GM12878 (cell line): Measurements from ENCODE around the gene SEMG1.

ENCODE experiments used
- BRCA1 ChIP-seq: IDR thresholded peaks from 2 replicates; pipeline ENCODE4 v1.6.1; 2011; ENCODE audit warnings: low read depth, low read length, improper control_type of control experiment
- CEBPZ ChIP-seq: fragments of 150-350 bp; IDR thresholded peaks from 2 replicates; pipeline ENCODE4 v1.6.1; 2016; ENCODE audit warnings: low read depth, low read length
- CHD1 ChIP-seq: IDR thresholded peaks from 2 replicates; pipeline ENCODE4 v1.6.1; 2012; ENCODE audit warnings: low read depth, low read length, improper control_type of control experiment
- CTCF ChIP-seq, 3 experiments: IDR thresholded peaks in 2 of 3; conservative IDR thresholded peaks in 1 of 3; 2 replicates each; pipeline ENCODE4 v1.5.1; 2011; ENCODE audit warnings: low read depth in 3 of 3, low read length in 3 of 3, mild to moderate bottlenecking in 3 of 3, control low read depth in 2 of 3, moderate library complexity in 2 of 3, inconsistent platforms in 1 of 3, mixed read lengths in 1 of 3; ENCODE audit not compliant: control insufficient read depth in 2 of 3, insufficient read depth in 1 of 3; ENCODE audit errors: extremely low read depth in 1 of 3
- ELK1 ChIP-seq: IDR thresholded peaks from 2 replicates; pipeline ENCODE4 v1.6.1; 2012; ENCODE audit warnings: low read depth, low read length, improper control_type of control experiment
- EP300 ChIP-seq, 2 experiments: fragments of 150-350 bp in 1 of 2; IDR thresholded peaks; 2 replicates each; pipeline ENCODE4 v1.6.1; 2011 to 2012; ENCODE audit warnings: low read depth in 2 of 2, low read length in 2 of 2, borderline replicate concordance in 1 of 2, improper control_type of control experiment in 1 of 2, inconsistent platforms in 1 of 2; ENCODE audit not compliant: control insufficient read depth in 1 of 2
- GABPA ChIP-seq: IDR thresholded peaks from 2 replicates; pipeline ENCODE4 v1.6.1; 2014; ENCODE audit warnings: antibody characterized with exemption, low read depth, mild to moderate bottlenecking, inconsistent platforms
- MTA2 ChIP-seq: fragments of 450-650 bp; IDR thresholded peaks from 2 replicates; pipeline ENCODE4 v1.6.1; 2016; ENCODE audit warnings: low read depth, mild to moderate bottlenecking, moderate library complexity
- MTA3 ChIP-seq: IDR thresholded peaks from 2 replicates; pipeline ENCODE4 v1.6.1; 2012; ENCODE audit warnings: low read length, inconsistent platforms, borderline replicate concordance
- NFIC ChIP-seq: IDR thresholded peaks from 2 replicates; pipeline ENCODE4 v1.6.1; 2012; ENCODE audit warnings: low read depth, mild to moderate bottlenecking, inconsistent platforms, low read length, moderate library complexity
- TAF1 ChIP-seq: IDR thresholded peaks from 2 replicates; pipeline ENCODE4 v1.6.1; 2011; ENCODE audit warnings: mild to moderate bottlenecking, low read depth, low read length, borderline replicate concordance
- USF2 ChIP-seq: IDR thresholded peaks from 2 replicates; pipeline ENCODE4 v1.6.1; 2011; ENCODE audit warnings: low read depth, low read length, improper control_type of control experiment, borderline replicate concordance

DNA sequence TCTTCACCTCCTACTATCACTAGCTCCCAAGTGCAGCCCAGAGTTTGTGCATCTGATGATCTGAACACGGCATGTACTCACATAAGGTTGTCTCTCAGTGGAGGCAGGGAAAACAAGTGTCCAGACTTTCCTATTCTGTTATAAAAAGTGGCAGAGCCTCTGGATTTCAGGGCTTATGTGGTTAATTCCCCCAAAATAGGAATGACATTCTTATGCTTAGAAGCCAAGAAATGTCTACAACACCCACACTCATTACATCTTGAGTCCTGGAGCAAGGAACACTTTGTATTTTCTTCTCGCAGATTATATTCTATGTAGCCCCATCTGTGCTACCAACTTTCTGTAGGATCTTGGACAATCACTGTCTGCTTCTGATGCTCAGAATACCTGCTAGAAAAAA lies 13.5 kb upstream of the SEMG1 start:
- TF ChIP-seq EP300 (IDR thresholded peaks at IDR 0.05; ENCODE audit: borderline replicate concordance in 1 of 2, control insufficient read depth in 1 of 2, low read depth in 2 of 2, low read length in 2 of 2) = no peak
- no peak for TF ChIP-seq USF2
- no peak for TF ChIP-seq CTCF (IDR thresholded peaks at IDR 0.05 in 2 of 3, conservative IDR thresholded peaks at IDR 0.05 in 1 of 3; ENCODE audit: control insufficient read depth in 2 of 3, extremely low read depth in 1 of 3, insufficient read depth in 1 of 3, low read depth in 3 of 3, low read length in 3 of 3)
- no peak for TF ChIP-seq CEBPZ
- no peak for TF ChIP-seq BRCA1
- TF ChIP-seq TAF1 = no peak
- no peak for TF ChIP-seq CHD1
- TF ChIP-seq ELK1 = no peak
- no peak for TF ChIP-seq NFIC
- TF ChIP-seq MTA2 = no peak
- TF ChIP-seq MTA3 = no peak
- TF ChIP-seq GABPA = no peak
